ENCODE measurements around the gene CDRT15L2.
"Not testable (repeated sequence)": the region's sequence is repeated elsewhere in the genome, so short reads cannot be mapped to it uniquely, and the experiment has no call there.

Gene CDRT15L2

DNA sequence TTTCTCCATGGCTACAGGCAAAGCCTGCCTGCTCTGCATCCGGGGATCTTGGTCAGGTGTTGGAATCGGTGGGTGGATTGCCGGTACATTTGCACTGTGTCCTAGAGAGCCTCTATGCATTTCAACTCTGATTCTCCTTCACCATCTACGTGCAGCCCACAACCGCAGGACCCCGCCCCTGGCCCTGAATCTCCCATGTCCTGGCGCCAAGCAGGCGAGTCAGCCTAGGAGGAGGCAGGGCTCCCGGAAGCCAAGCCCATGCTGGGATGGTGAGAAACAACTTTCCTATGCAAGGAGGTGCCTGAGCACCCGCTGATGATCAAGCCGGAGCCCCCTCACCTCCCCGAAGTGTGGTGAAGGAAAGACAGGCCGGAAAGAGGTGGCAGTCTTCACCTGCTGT, 7.9 kb upstream of the CDRT15L2 start:
- H3K27ac ChIP-seq; DNase-seq (ENCODE audit: low read depth, low spot score): not testable (repeated sequence)

- DNase-seq (ENCODE audit: low read depth, low spot score); H3K27ac ChIP-seq: not testable (repeated sequence)
Measured at GRCh38 chr17:20573216-20573615, 6.3 kb upstream of the CDRT15L2 start.

- not testable (repeated sequence) for DNase-seq (ENCODE audit: low read depth, low spot score); H3K27ac ChIP-seq
Measured at GRCh38 chr17:20575071-20575470, 4.5 kb upstream of the CDRT15L2 start.

DNA sequence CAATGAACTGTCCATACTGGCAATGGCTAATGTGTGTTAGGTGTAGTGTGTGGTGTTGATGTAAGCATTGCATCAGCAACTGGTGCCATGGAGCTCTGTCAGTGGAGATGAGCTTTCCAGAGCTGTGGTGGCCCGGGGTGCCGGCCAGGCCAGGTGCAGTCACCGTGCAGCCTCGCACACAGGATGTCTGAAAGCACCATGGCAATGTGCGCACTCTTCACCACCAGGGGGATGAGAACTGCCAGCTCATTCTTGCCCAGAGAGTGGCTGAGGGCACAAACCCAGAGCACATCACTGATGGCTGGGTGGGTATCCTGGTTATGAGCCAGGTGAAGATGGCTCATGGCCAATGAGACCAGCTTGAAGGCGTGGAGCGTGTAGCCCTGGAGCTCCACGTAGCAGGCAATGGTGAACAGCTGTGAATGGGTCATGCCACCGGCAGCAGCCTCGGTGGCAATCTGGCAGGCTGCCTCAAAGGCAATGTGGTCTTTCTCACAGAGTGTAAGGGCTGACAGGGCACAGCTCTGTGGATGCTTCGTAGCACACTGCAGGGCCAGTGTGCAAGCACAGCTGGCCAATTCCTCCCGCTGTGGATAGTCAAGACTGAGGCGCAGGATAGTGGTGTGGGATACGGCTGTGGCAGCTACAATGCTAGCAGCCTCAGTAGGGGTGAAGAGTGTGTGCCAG, 4.5 kb downstream of the CDRT15L2 start:
- not testable (repeated sequence) for H3K27ac ChIP-seq; DNase-seq (ENCODE audit: low read depth, low spot score)

GRCh38 chr17:20588744-20589453, 9.4 kb downstream of the CDRT15L2 start:
- DNase-seq (ENCODE audit: low read depth, low spot score); H3K27ac ChIP-seq: not testable (repeated sequence)

- not testable (repeated sequence) for DNase-seq (ENCODE audit: low read depth, low spot score); H3K27ac ChIP-seq
Measured at GRCh38 chr17:20589454-20589810, 9.9 kb downstream of the CDRT15L2 start.

DNA sequence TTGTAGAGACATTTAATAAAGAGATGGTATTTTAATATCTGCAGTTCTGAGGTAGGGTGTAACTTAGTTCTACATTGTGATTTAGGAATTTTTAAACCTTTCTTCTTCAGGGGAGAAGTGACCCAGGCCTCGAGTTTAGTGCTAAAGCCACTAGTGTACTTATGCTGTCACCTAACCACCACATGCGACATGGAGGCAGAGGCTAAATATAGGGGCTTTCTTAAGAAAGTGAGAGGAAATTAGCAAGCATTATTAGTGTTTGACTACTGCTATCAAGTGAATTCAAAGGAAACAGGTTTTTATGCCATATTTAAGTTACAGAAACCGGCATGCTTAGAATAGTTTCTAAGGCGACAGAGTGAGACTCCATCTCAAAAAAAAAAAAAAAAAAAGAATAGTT, 11.5 kb downstream of the CDRT15L2 start:
- H3K27ac ChIP-seq: not testable (repeated sequence)

DNA sequence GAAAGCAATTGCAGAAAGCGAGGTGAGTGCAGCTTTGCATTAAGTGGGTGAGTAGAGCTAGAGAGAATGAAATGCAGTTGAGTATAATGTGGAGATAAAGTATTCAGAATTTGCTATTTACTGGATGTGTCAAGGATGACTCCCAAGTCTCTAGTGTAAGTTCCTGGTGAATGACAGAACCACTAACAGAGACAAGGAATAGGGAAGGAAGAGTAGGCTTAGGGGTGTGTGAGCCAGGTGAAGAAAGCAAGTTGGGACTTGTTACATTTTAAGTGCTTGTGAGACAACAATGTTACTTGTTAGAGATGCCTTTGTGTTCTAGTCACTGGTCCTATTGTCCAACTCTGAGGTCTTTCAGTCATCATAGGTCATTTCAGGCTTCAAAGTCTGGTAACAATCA, 26.0 kb downstream of the CDRT15L2 start:
- not testable (repeated sequence) for DNase-seq (ENCODE audit: low read depth, low spot score); H3K27ac ChIP-seq

More for the DNA sequence above, 11.5 kb downstream of the CDRT15L2 start:
- DNase-seq (ENCODE audit: low read depth, low spot score): not testable (repeated sequence)

GRCh38 chr17:20609490-20609889, 30.0 kb downstream of the CDRT15L2 start:
- not testable (repeated sequence) for H3K27ac ChIP-seq; DNase-seq (ENCODE audit: low read depth, low spot score)

GRCh38 chr17:20611309-20611708, 31.8 kb downstream of the CDRT15L2 start:
- DNase-seq (ENCODE audit: low read depth, low spot score): no peak
- H3K27ac ChIP-seq: no peak overlapping the region

GRCh38 chr17:20612635-20613034, 33.1 kb downstream of the CDRT15L2 start:
- DNase-seq (ENCODE audit: low read depth, low spot score): no peak
- no peak overlapping the region for H3K27ac ChIP-seq

GRCh38 chr17:20613248-20613647, 33.7 kb downstream of the CDRT15L2 start:
- DNase-seq (ENCODE audit: low read depth, low spot score): no peak
- no peak overlapping the region for H3K27ac ChIP-seq

GRCh38 chr17:20613905-20614304, 34.4 kb downstream of the CDRT15L2 start:
- no peak overlapping the region for H3K27ac ChIP-seq
- DNase-seq (ENCODE audit: low read depth, low spot score): no peak

DNA sequence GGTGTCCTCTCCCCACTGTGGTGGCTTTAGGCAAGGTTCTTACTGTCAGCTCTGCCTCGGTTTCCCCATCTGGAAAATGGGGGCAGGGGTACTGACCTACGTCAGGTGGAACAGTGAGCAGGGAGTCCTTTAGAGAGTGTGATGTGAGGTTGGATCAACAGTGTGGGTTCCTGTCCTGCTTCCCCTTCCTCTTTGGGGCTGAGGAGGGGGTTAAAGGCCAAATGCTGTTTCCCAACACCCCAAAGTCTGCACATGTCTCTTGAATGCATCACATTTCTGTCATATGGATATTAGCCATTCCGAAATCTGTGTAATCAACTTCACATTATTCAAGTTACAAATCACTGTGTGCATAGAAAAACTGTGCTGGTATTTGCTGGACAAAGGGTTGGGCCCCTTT, 35.9 kb downstream of the CDRT15L2 start:
- not testable (repeated sequence) for DNase-seq (ENCODE audit: low read depth, low spot score)

More for the DNA sequence above, 35.9 kb downstream of the CDRT15L2 start:
- not testable (repeated sequence) for H3K27ac ChIP-seq

Measured in epithelial cell of prostate (primary cell).